GM12891 (cell line): Measurements from ENCODE around the gene SCUBE1.

ENCODE experiments used
- POLR2A ChIP-seq: IDR thresholded peaks from 2 replicates; pipeline ENCODE4 v1.6.1; 2011; ENCODE audit warnings: low read depth, low read length, control low read depth
- POLR2AphosphoS5 ChIP-seq: IDR thresholded peaks from 2 replicates; pipeline ENCODE4 v1.6.1; 2011; ENCODE audit warnings: low read depth, low read length, control low read depth

GRCh38 chr22:43198126-43198525 is 145.0 kb downstream of the SCUBE1 start:
- TF ChIP-seq POLR2A, result no peak
- TF ChIP-seq POLR2AphosphoS5, result no peak
